ENCODE data around the gene STX18.

Gene STX18

DNA sequence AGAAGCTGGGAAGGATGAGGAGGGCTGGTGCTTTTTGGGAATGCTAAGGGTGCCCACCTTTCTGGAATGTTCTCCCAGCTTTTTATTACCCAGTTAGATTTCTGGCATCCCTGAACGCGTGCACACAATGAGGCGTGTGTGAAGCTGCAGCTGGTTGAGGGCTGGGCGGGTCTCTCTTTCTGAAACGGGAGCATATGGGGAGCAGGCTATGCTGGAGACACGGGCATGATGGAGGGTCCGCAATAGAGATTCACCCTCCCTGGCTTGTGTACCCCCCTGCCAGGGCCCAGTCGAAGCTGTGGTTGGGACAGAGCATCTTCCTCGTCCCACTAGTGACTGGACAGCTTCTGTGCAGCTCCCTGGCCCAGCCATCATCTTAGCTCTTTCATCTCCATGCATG is 146.5 kb downstream of the STX18 start:
- TF ChIP-seq, protein P1, sequence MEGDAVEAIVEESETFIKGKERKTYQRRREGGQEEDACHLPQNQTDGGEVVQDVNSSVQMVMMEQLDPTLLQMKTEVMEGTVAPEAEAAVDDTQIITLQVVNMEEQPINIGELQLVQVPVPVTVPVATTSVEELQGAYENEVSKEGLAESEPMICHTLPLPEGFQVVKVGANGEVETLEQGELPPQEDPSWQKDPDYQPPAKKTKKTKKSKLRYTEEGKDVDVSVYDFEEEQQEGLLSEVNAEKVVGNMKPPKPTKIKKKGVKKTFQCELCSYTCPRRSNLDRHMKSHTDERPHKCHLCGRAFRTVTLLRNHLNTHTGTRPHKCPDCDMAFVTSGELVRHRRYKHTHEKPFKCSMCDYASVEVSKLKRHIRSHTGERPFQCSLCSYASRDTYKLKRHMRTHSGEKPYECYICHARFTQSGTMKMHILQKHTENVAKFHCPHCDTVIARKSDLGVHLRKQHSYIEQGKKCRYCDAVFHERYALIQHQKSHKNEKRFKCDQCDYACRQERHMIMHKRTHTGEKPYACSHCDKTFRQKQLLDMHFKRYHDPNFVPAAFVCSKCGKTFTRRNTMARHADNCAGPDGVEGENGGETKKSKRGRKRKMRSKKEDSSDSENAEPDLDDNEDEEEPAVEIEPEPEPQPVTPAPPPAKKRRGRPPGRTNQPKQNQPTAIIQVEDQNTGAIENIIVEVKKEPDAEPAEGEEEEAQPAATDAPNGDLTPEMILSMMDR (IDR thresholded peaks at IDR 0.05; ENCODE audit: borderline replicate concordance, extremely low read depth, low read length, poor library complexity, severe bottlenecking): no peak
- no peak for TF ChIP-seq EZH2 (IDR thresholded peaks at IDR 0.05; ENCODE audit: borderline replicate concordance, low read depth, low read length, severe bottlenecking)
- Histone ChIP-seq H3K27me3 (ENCODE audit: insufficient read depth, low read length, poor library complexity) (no peaks in the 10 kb centered on the region), H3K36me3 (ENCODE audit: insufficient read depth, low read length) (peaks cover 18% of the 10 kb centered on the region), H3K79me2 (ENCODE audit: insufficient read depth, low read length) (no peaks in the 10 kb centered on the region), H4K20me1 (ENCODE audit: insufficient read depth, low read length) (peaks cover 10% of the 10 kb centered on the region; the same call in 1 of the 2 replicates), H3K27ac (ENCODE audit: low read length) (no peak overlapping the region), H3K4me3 (ENCODE audit: low read depth in 1 of 2, low read length in 2 of 2) (no peak overlapping the region), H2AFZ (ENCODE audit: low read depth, low read length) (no peak overlapping the region), H3K9ac (ENCODE audit: low read depth, low read length) (no peak overlapping the region), H3K4me1 (ENCODE audit: insufficient read depth, low read length) (no peaks in the 10 kb centered on the region), H3K4me2 (ENCODE audit: insufficient read depth, low read length) (no peak overlapping the region), H3K9me3 (ENCODE audit: insufficient read depth, low read length, severe bottlenecking) (no peaks in the 10 kb centered on the region)
- ATAC-seq (ENCODE audit: insufficient read depth, low read depth) (no peak), DNase-seq (no peak)

DNA sequence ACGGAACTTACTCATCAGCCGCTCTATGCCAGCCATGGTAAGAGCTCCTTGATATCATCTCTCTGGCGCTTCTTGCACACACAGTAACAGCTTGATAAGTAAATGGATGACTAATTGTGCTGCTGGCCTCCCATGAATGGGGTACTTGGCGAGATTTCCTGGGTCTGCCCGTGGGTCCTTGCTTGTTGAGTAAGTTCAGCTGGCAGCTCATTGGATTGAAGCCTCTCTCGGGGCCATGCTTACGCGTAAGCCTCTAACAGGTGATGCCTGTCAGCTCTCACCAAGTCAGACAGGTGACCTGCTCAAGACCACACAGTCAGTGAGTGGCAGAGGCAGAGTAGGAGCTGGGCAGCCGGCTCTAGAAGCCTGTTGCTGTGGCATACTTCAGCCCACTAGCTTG is 147.2 kb downstream of the STX18 start:
- Histone ChIP-seq H3K4me2 (ENCODE audit: insufficient read depth, low read length) (no peak overlapping the region), H3K27ac (ENCODE audit: low read length) (no peak overlapping the region), H2AFZ (ENCODE audit: low read depth, low read length) (no peak overlapping the region), H3K9me3 (ENCODE audit: insufficient read depth, low read length, severe bottlenecking) (no peaks in the 10 kb centered on the region), H3K4me1 (ENCODE audit: insufficient read depth, low read length) (no peaks in the 10 kb centered on the region), H3K9ac (ENCODE audit: low read depth, low read length) (no peak overlapping the region), H3K27me3 (ENCODE audit: insufficient read depth, low read length, poor library complexity) (no peaks in the 10 kb centered on the region), H3K36me3 (ENCODE audit: insufficient read depth, low read length) (peaks cover 18% of the 10 kb centered on the region), H3K79me2 (ENCODE audit: insufficient read depth, low read length) (no peaks in the 10 kb centered on the region), H3K4me3 (ENCODE audit: low read depth in 1 of 2, low read length in 2 of 2) (no peak overlapping the region), H4K20me1 (ENCODE audit: insufficient read depth, low read length) (peaks cover 10% of the 10 kb centered on the region; the same call in 1 of the 2 replicates)
- no peak for ATAC-seq (ENCODE audit: insufficient read depth, low read depth)
- TF ChIP-seq EZH2 (IDR thresholded peaks at IDR 0.05; ENCODE audit: borderline replicate concordance, low read depth, low read length, severe bottlenecking): no peak
- TF ChIP-seq, protein P1 (IDR thresholded peaks at IDR 0.05; ENCODE audit: borderline replicate concordance, extremely low read depth, low read length, poor library complexity, severe bottlenecking): no peak
- no peak for DNase-seq

DNA sequence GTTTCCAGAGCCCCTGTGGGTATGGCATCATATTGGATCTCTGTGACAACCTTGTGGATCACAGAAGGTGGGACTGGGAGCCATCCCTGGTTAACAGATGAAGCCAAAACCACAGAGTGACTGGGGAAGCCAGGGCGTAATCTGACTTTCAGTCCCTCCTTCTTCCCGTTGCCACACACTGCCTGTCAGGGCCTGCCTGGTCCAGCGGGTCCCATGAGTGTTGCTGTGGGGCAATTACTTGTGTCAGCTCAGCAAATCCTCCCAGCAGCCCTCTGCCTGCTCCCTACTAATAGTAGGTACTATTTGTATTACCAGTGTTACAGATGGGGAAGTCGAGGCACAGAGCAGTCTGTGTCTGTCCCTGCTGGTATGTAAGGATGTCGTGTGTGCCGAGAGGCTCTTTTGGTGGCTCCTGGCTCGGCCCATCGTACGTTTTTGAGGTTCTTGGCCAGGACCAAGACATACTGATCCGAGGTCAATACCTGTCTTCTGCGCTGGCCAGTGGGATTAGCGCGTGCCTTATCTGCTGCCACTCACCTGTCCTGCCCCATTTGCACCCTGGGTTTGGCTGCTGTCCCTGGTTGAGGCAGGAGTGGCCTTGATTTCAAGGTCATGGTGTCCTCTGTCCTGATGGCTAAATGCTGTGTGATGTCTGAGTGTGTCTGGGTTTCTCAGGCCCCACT is 149.2 kb downstream of the STX18 start:
- Histone ChIP-seq H3K9ac (ENCODE audit: low read depth, low read length) (no peak overlapping the region), H3K4me1 (ENCODE audit: insufficient read depth, low read length) (peaks cover 5% of the 10 kb centered on the region), H4K20me1 (ENCODE audit: insufficient read depth, low read length) (peaks cover 10% of the 10 kb centered on the region; the same call in 1 of the 2 replicates), H3K4me3 (ENCODE audit: low read depth in 1 of 2, low read length in 2 of 2) (no peak overlapping the region), H3K36me3 (ENCODE audit: insufficient read depth, low read length) (peaks cover 14% of the 10 kb centered on the region), H3K27ac (ENCODE audit: low read length) (no peak overlapping the region), H2AFZ (ENCODE audit: low read depth, low read length) (no peak overlapping the region), H3K79me2 (ENCODE audit: insufficient read depth, low read length) (no peaks in the 10 kb centered on the region), H3K27me3 (ENCODE audit: insufficient read depth, low read length, poor library complexity) (peaks cover 5% of the 10 kb centered on the region), H3K4me2 (ENCODE audit: insufficient read depth, low read length) (no peak overlapping the region), H3K9me3 (ENCODE audit: insufficient read depth, low read length, severe bottlenecking) (no peaks in the 10 kb centered on the region)
- no peak for DNase-seq
- TF ChIP-seq, protein P1 (IDR thresholded peaks at IDR 0.05; ENCODE audit: borderline replicate concordance, extremely low read depth, low read length, poor library complexity, severe bottlenecking): no peak
- TF ChIP-seq EZH2 (IDR thresholded peaks at IDR 0.05; ENCODE audit: borderline replicate concordance, low read depth, low read length, severe bottlenecking): no peak
- ATAC-seq (ENCODE audit: insufficient read depth, low read depth): no peak

All from DND-41 (cell line).